H1 (cell line): ENCODE measurements around the gene CFAP97D2. TPM values are rescaled to one million over a fixed set of nuclear protein-coding genes. Genes with fewer than 3 reads are reported as not detected.

ENCODE experiments used
- CTCF ChIA-PET: fragments of 300-600 bp; sonication (Branson Sonifier 250); formaldehyde crosslinking; loops from one replicate; lab custom pipeline; 2021; ENCODE audit not compliant: partially characterized antibody; lab: Charles Lee
- POLR2A ChIA-PET: fragments of 300-600 bp; sonication (Branson Sonifier 250); formaldehyde crosslinking; loops from one replicate; lab custom pipeline; 2021; ENCODE audit warnings: inconsistent platforms; ENCODE audit not compliant: partially characterized antibody; lab: Charles Lee
- DNase-seq, 2 experiments: peaks; one replicate each; pipeline versions ENCODE4 v3.0.0 to v3.0.0-alpha.2; 2010 to 2022; ENCODE audit warnings: low spot score in 2 of 2, low read depth in 1 of 2, mixed read lengths in 1 of 2
- FAIRE-seq: peaks from 2 replicates; lab custom pipeline; 2011; peaks lifted over from hg19 to GRCh38; lab: Jason Lieb, UNC
- H2AFZ ChIP-seq: 2 replicates; pipeline ENCODE4 v1.8.1; 2012; ENCODE audit warnings: low read length, inconsistent platforms
- H2AK5ac ChIP-seq: 2 replicates; pipeline ENCODE4 v1.6.1; 2013; ENCODE audit warnings: low read depth, low read length
- H2BK120ac ChIP-seq: replicated peaks from 2 replicates; pipeline ENCODE3; 2013; ENCODE audit warnings: low read depth, low read length, inconsistent platforms
- H2BK12ac ChIP-seq: 2 replicates; pipeline ENCODE4 v1.6.1; 2013; ENCODE audit warnings: low read depth, low read length
- H2BK15ac ChIP-seq: 2 replicates; pipeline ENCODE4 v1.6.1; 2013; ENCODE audit warnings: low read length
- H2BK20ac ChIP-seq: 2 replicates; pipeline ENCODE4 v1.6.1; 2013; ENCODE audit warnings: low read length
- H2BK5ac ChIP-seq: 2 replicates; pipeline ENCODE4 v1.6.1; 2013; ENCODE audit warnings: low read depth, low read length
- H3K14ac ChIP-seq: 2 replicates; pipeline ENCODE4 v1.6.1; 2013; ENCODE audit warnings: inconsistent platforms; ENCODE audit not compliant: insufficient read length
- H3K18ac ChIP-seq: 2 replicates; pipeline ENCODE4 v1.6.1; 2013; ENCODE audit warnings: low read length; ENCODE audit errors: extremely low read depth
- H3K23ac ChIP-seq: 2 replicates; pipeline ENCODE4 v1.6.1; 2013; ENCODE audit warnings: inconsistent platforms; ENCODE audit not compliant: insufficient read length
- H3K23me2 ChIP-seq: 2 replicates; pipeline ENCODE4 v1.6.1; 2013; ENCODE audit warnings: low read depth, low read length
- H3K27ac ChIP-seq: 2 replicates; pipeline ENCODE4 v1.6.1; 2011; ENCODE audit warnings: low read depth, low read length, inconsistent platforms
- H3K27me3 ChIP-seq, 4 experiments: replicated peaks in 1 of 4; 1 replicate in 1 of 4; 2 replicates in 3 of 4; pipeline versions ENCODE4 v1.6.1 to v1.8.1; 2011 to 2013; ENCODE audit warnings: low read length in 3 of 4, mild to moderate bottlenecking in 3 of 4, inconsistent platforms in 2 of 4, mixed read lengths in 2 of 4, moderate library complexity in 1 of 4; ENCODE audit not compliant: control insufficient read depth in 3 of 4, insufficient read depth in 3 of 4; ENCODE audit errors: extremely low read depth in 1 of 4
- H3K36me3 ChIP-seq, 4 experiments: 2 replicates each; pipeline versions ENCODE4 v1.6.1 to v1.8.1; 2011 to 2013; ENCODE audit warnings: mild to moderate bottlenecking in 4 of 4, low read length in 3 of 4, moderate library complexity in 2 of 4, control low read depth in 1 of 4, inconsistent platforms in 1 of 4; ENCODE audit not compliant: insufficient read depth in 4 of 4, control insufficient read depth in 2 of 4
- H3K4ac ChIP-seq: replicated peaks from 2 replicates; pipeline ENCODE3; 2013; ENCODE audit warnings: low read length, low read depth, mixed read lengths, inconsistent platforms; ENCODE audit not compliant: insufficient read length
- H3K4me1 ChIP-seq, 4 experiments: replicated peaks in 1 of 4; 1 replicate in 1 of 4; 2 replicates in 3 of 4; pipeline versions ENCODE4 v1.6.1 to v1.8.1; 2011 to 2013; ENCODE audit warnings: low read length in 3 of 4, inconsistent platforms in 2 of 4, mixed read lengths in 1 of 4; ENCODE audit not compliant: insufficient read depth in 4 of 4, control insufficient read depth in 3 of 4
- H3K4me2 ChIP-seq, 2 experiments: 2 replicates each; pipeline versions ENCODE4 v1.6.1 to v1.8.1; 2011 to 2013; ENCODE audit warnings: low read depth in 2 of 2, low read length in 2 of 2, control low read depth in 1 of 2, inconsistent platforms in 1 of 2, mild to moderate bottlenecking in 1 of 2; ENCODE audit not compliant: insufficient read depth in 1 of 2
- H3K4me3 ChIP-seq, 4 experiments: fragments of 200-600, 300-600 bp in 1 of 4; sonication (generic), shearing (Covaris generic), sonication (Bioruptor Twin) in 1 of 4; 2 replicates each; pipeline versions ENCODE4 v1.5.1 to v1.8.1; 2011 to 2016; ENCODE audit warnings: low read length in 4 of 4, low read depth in 3 of 4, control low read depth in 2 of 4, inconsistent platforms in 2 of 4, mild to moderate bottlenecking in 2 of 4, mixed read lengths in 1 of 4, moderate library complexity in 1 of 4; ENCODE audit not compliant: insufficient read depth in 2 of 4; ENCODE audit errors: extremely low read depth in 1 of 4
- H3K56ac ChIP-seq: replicated peaks from 2 replicates; pipeline ENCODE3; 2013; ENCODE audit warnings: low read depth, mild to moderate bottlenecking, mixed read lengths, low read length, inconsistent platforms; ENCODE audit not compliant: insufficient read length
- H3K79me1 ChIP-seq: 2 replicates; pipeline ENCODE4 v1.6.1; 2013; ENCODE audit warnings: low read depth, low read length, control low read depth
- H3K79me2 ChIP-seq, 2 experiments: 2 replicates each; pipeline versions ENCODE4 v1.6.1 to v1.8.1; 2012 to 2013; ENCODE audit warnings: low read length in 2 of 2, mild to moderate bottlenecking in 2 of 2, inconsistent platforms in 1 of 2; ENCODE audit not compliant: insufficient read depth in 2 of 2, control insufficient read depth in 1 of 2
- H3K9ac ChIP-seq, 4 experiments: replicated peaks in 1 of 4; 1 replicate in 1 of 4; 2 replicates in 3 of 4; pipeline versions ENCODE4 v1.6.1 to v1.8.1; 2011 to 2013; ENCODE audit warnings: low read depth in 3 of 4, low read length in 3 of 4, control low read depth in 2 of 4, mild to moderate bottlenecking in 2 of 4, moderate library complexity in 2 of 4, inconsistent platforms in 1 of 4; ENCODE audit errors: extremely low read depth in 1 of 4
- H3K9me3 ChIP-seq, 2 experiments: 2 replicates each; pipeline versions ENCODE4 v1.6.1 to v1.8.1; 2012 to 2013; ENCODE audit warnings: mild to moderate bottlenecking in 2 of 2, moderate library complexity in 2 of 2, control low read depth in 1 of 2, inconsistent platforms in 1 of 2, low read depth in 1 of 2, low read length in 1 of 2, mixed read lengths in 1 of 2; ENCODE audit not compliant: insufficient read depth in 2 of 2
- H4K20me1 ChIP-seq, 2 experiments: replicated peaks in 1 of 2; 2 replicates each; pipeline versions ENCODE3 to v1.8.1; 2011 to 2013; ENCODE audit warnings: inconsistent platforms in 2 of 2, low read length in 2 of 2, mild to moderate bottlenecking in 1 of 2; ENCODE audit not compliant: insufficient read depth in 2 of 2, control insufficient read depth in 1 of 2
- H4K5ac ChIP-seq: 2 replicates; pipeline ENCODE4 v1.6.1; 2013; ENCODE audit warnings: low read length, low read depth, mixed read lengths, inconsistent platforms; ENCODE audit not compliant: insufficient read length
- H4K8ac ChIP-seq: 2 replicates; pipeline ENCODE4 v1.8.0; 2013; ENCODE audit warnings: mild to moderate bottlenecking, moderate library complexity, low read length, inconsistent platforms; ENCODE audit not compliant: insufficient read depth; ENCODE audit errors: extremely low read depth
- H4K91ac ChIP-seq: replicated peaks from 2 replicates; pipeline ENCODE3; 2013; ENCODE audit warnings: low read length, mixed read lengths, inconsistent platforms; ENCODE audit not compliant: insufficient read length
- ATF2 ChIP-seq: IDR thresholded peaks from 2 replicates; pipeline ENCODE4 v1.6.1; 2012; ENCODE audit warnings: low read length, inconsistent platforms
- BCL11A ChIP-seq, 2 experiments: IDR thresholded peaks; one replicate each; pipeline ENCODE4 v1.6.1; 2011; ENCODE audit warnings: low read depth in 2 of 2, low read length in 2 of 2, mild to moderate bottlenecking in 2 of 2
- CHD1 ChIP-seq: IDR thresholded peaks from 2 replicates; pipeline ENCODE4 v1.6.1; 2012; ENCODE audit warnings: low read depth, low read length, improper control_type of control experiment
- CTCF ChIP-seq, 3 experiments: IDR thresholded peaks; 1 replicate in 2 of 3; 2 replicates in 1 of 3; pipeline versions ENCODE4 v1.5.1 to v1.6.1; 2011; ENCODE audit warnings: low read length in 3 of 3, mild to moderate bottlenecking in 3 of 3, inconsistent platforms in 2 of 3, low read depth in 1 of 3, moderate library complexity in 1 of 3; ENCODE audit not compliant: insufficient read depth in 1 of 3; ENCODE audit errors: control extremely low read depth in 1 of 3
- NANOG ChIP-seq: IDR thresholded peaks from 2 replicates; pipeline ENCODE4 v1.6.1; 2011; ENCODE audit warnings: low read length, low read depth, mild to moderate bottlenecking, inconsistent platforms; ENCODE audit not compliant: insufficient read depth, poor library complexity, severe bottlenecking
- POLR2AphosphoS5 ChIP-seq: IDR thresholded peaks from 2 replicates; pipeline ENCODE4 v1.6.1; 2011; ENCODE audit warnings: low read depth, low read length
- SAP30 ChIP-seq: fragments of 300-600 bp; sonication (generic); IDR thresholded peaks from 2 replicates; pipeline ENCODE4 v1.7.1; 2012; ENCODE audit warnings: low read length, moderate library complexity, mild to moderate bottlenecking, inconsistent platforms; ENCODE audit not compliant: insufficient read depth, insufficient replicate concordance
- TAF7 ChIP-seq: optimal IDR thresholded peaks from 2 replicates; pipeline ENCODE3; 2011; ENCODE audit warnings: low read depth, mild to moderate bottlenecking, inconsistent platforms, low read length, moderate library complexity, borderline replicate concordance
- TEAD4 ChIP-seq: IDR thresholded peaks from 2 replicates; pipeline ENCODE4 v1.6.1; 2012; ENCODE audit warnings: low read depth, low read length, inconsistent platforms, mixed read lengths
- ZNF274 ChIP-seq: IDR thresholded peaks from 2 replicates; pipeline ENCODE4 v1.7.0; 2012; ENCODE audit warnings: low read length, borderline replicate concordance; ENCODE audit errors: extremely low read depth
- WGBS, 2 experiments: shearing (Covaris generic) in 1 of 2; methylation state at CpG; one replicate each; pipeline versions ENCODE4 v1.1.6 to v1.1.7; 2013 to 2015; ENCODE audit warnings: low lambda C conversion rate in 2 of 2, mixed read lengths in 2 of 2, inconsistent platforms in 1 of 2, low coverage in 1 of 2, missing lambda C conversion rate in 1 of 2; ENCODE audit not compliant: insufficient replicate concordance in 2 of 2, insufficient coverage in 1 of 2, insufficient read length in 1 of 2; ENCODE audit errors: extremely low coverage in 1 of 2, missing lambda C conversion rate in 1 of 2; 5-methylcytosine and 5-hydroxymethylcytosine counted together
- polyA plus RNA-seq, 7 experiments: library from polyadenylated mRNA; depleted of rRNA in 3 of 7; stranded (reverse) in 5 of 7; unstranded in 2 of 7; fragments of >200 nt in 5 of 7; fragments of 200-250 nt in 2 of 7; gene quantifications; 1 replicate in 5 of 7; 2 replicates in 1 of 7; 4 replicates in 1 of 7; pipeline versions ENCODE4 v1.2.1 to v1.2.3, GENCODE V29; 2011 to 2013; ENCODE audit warnings: missing spikeins in 2 of 7, mixed read lengths in 2 of 7
- total RNA-seq: library from RNA; stranded (reverse); fragmentation: NEBNext Ultra II Directional; extraction: Animal tissue kit (Norgen Biotek cat#: 25700); gene quantifications from 2 replicates; pipeline ENCODE4 v1.2.1, GENCODE V29; 2021

Gene CFAP97D2
- total and polyA plus RNA-seq, 2 of the 8 experiments (the other 6 are each of a cell fraction or from before 2014, with no cell fraction given), result not detected

- H3K27me3 ChIP-seq, result no peaks in the 10 kb centered on the region
- H2AFZ ChIP-seq, result no peak overlapping the region
- ChIA-PET CTCF (interaction anchor here (0.8 to 1.0 kb wide), 3 partner anchors 10 to 28 kb away, joined by 3 to 4 read pairs (median 3); no protein-coding TSS in a partner anchor), POLR2A (no interaction called here)
- no peak overlapping the region for H3K23ac ChIP-seq
- H3K4me1 ChIP-seq, result no peaks in the 10 kb centered on the region
- no peaks in the 10 kb centered on the region for H4K20me1 ChIP-seq
- no peak overlapping the region for H2AK5ac ChIP-seq
- no peaks in the 10 kb centered on the region for H3K79me2 ChIP-seq
- H3K4me3 ChIP-seq, result no peak overlapping the region
- H3K14ac ChIP-seq, result no peak overlapping the region
- H4K5ac ChIP-seq, result no peak overlapping the region
- no peak overlapping the region for H4K91ac ChIP-seq
- no peak overlapping the region for H2BK12ac ChIP-seq
- DNase-seq (no peak), FAIRE-seq (no peak)
- H3K18ac ChIP-seq, result no peak overlapping the region
- 83% methylated on average over 1 of the region's 1 CpG; no CpG with 5 or more reads in 1 of the 2 experiments for WGBS, 2 experiments
- no peak overlapping the region for H3K4me2 ChIP-seq
- no peak overlapping the region for H3K9ac ChIP-seq
- no peaks in the 10 kb centered on the region for H3K36me3 ChIP-seq
- H2BK120ac ChIP-seq, result no peak overlapping the region
- H3K23me2 ChIP-seq, result no peaks in the 10 kb centered on the region
- no peak overlapping the region for H2BK20ac ChIP-seq
- H4K8ac ChIP-seq, result no peak overlapping the region
- no peak overlapping the region for H2BK15ac ChIP-seq
- no peak overlapping the region for H2BK5ac ChIP-seq
- no peaks in the 10 kb centered on the region for H3K79me1 ChIP-seq
- H3K27ac ChIP-seq, result no peak overlapping the region
- H3K56ac ChIP-seq, result no peak overlapping the region
- no peak overlapping the region for H3K4ac ChIP-seq
- H3K9me3 ChIP-seq, result peaks cover 0 to 3% of the 10 kb centered on the region in 2 experiments; a peak in 1 of 4 replicates
- TF ChIP-seq TAF7, result no peak
- no peak for TF ChIP-seq POLR2AphosphoS5
- TF ChIP-seq ZNF274, result no peak
- no peak for TF ChIP-seq CTCF (IDR thresholded peaks at IDR 0.05; ENCODE audit: control extremely low read depth in 1 of 3, insufficient read depth in 1 of 3, low read depth in 1 of 3, low read length in 3 of 3)
- TF ChIP-seq CHD1, result no peak
- no peak for TF ChIP-seq SAP30
- TF ChIP-seq TEAD4, result no peak
- no peak for TF ChIP-seq ATF2
- TF ChIP-seq BCL11A (IDR thresholded peaks at IDR 0.05; ENCODE audit: low read depth in 2 of 2, low read length in 2 of 2), result no peak
- no peak for TF ChIP-seq NANOG
Measured at GRCh38 chr13:114173745-114174144, 5.3 kb upstream of the CFAP97D2 start.
